ENCODE measurements around the gene IGFL2. TPM values are rescaled to one million over a fixed set of nuclear protein-coding genes. Genes with fewer than 3 reads are reported as not detected.

The IGFL2 gene
- total and polyA plus RNA-seq, 4 donors: 0.08 TPM; not detected in 3

- Histone ChIP-seq H3K27me3 (ENCODE audit: control insufficient read depth in 4 of 4, insufficient read depth in 4 of 4, low read length in 3 of 4) (no peaks in the 10 kb centered on the region), H3K36me3 (ENCODE audit: control insufficient read depth in 4 of 4, insufficient read depth in 3 of 4, low read depth in 1 of 4, low read length in 3 of 4) (no peaks in the 10 kb centered on the region), H3K9me3 (ENCODE audit: control insufficient read depth in 4 of 4, low read length in 3 of 4) (no peaks in the 10 kb centered on the region), H3K9ac (ENCODE audit: low read depth in 1 of 2, low read length in 2 of 2) (no peak overlapping the region), H3K27ac (ENCODE audit: low read depth in 1 of 2, low read length in 2 of 2) (no peak overlapping the region), H3K4me3 (ENCODE audit: low read depth in 1 of 3, low read length in 3 of 3) (no peak overlapping the region), H3K4me1 (ENCODE audit: control insufficient read depth in 4 of 4, insufficient read depth in 4 of 4, low read length in 3 of 4) (no peaks in the 10 kb centered on the region)
- TF ChIP-seq TAF1 (conservative IDR thresholded peaks at IDR 0.05) (no peak), JUND (IDR thresholded peaks at IDR 0.05) (no peak), RXRA (IDR thresholded peaks at IDR 0.05) (no peak), HNF4A (conservative IDR thresholded peaks at IDR 0.05) (no peak), FOXA2 (IDR thresholded peaks at IDR 0.05) (no peak), ZBTB33 (IDR thresholded peaks at IDR 0.05) (no peak), NR2F2 (IDR thresholded peaks at IDR 0.05) (no peak), GABPA (IDR thresholded peaks at IDR 0.05 in 1 of 2, conservative IDR thresholded peaks at IDR 0.05 in 1 of 2) (no peak), EGR1 (IDR thresholded peaks at IDR 0.05; ENCODE audit: low read depth in 2 of 2) (no peak), YY1 (IDR thresholded peaks at IDR 0.05) (no peak), HNF4G (IDR thresholded peaks at IDR 0.05) (no peak), RAD21 (IDR thresholded peaks at IDR 0.05) (no peak), REST (IDR thresholded peaks at IDR 0.05) (no peak), FOXA1 (IDR thresholded peaks at IDR 0.05) (no peak), SP1 (IDR thresholded peaks at IDR 0.05) (no peak)
- TF ChIP-seq, protein P1, sequence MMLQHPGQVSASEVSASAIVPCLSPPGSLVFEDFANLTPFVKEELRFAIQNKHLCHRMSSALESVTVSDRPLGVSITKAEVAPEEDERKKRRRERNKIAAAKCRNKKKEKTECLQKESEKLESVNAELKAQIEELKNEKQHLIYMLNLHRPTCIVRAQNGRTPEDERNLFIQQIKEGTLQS (IDR thresholded peaks at IDR 0.05): no peak
- TF ChIP-seq, protein P2, sequence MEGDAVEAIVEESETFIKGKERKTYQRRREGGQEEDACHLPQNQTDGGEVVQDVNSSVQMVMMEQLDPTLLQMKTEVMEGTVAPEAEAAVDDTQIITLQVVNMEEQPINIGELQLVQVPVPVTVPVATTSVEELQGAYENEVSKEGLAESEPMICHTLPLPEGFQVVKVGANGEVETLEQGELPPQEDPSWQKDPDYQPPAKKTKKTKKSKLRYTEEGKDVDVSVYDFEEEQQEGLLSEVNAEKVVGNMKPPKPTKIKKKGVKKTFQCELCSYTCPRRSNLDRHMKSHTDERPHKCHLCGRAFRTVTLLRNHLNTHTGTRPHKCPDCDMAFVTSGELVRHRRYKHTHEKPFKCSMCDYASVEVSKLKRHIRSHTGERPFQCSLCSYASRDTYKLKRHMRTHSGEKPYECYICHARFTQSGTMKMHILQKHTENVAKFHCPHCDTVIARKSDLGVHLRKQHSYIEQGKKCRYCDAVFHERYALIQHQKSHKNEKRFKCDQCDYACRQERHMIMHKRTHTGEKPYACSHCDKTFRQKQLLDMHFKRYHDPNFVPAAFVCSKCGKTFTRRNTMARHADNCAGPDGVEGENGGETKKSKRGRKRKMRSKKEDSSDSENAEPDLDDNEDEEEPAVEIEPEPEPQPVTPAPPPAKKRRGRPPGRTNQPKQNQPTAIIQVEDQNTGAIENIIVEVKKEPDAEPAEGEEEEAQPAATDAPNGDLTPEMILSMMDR (IDR thresholded peaks at IDR 0.05; ENCODE audit: low read depth, low read length, missing input control): no peak
- TF ChIP-seq, protein P3, sequence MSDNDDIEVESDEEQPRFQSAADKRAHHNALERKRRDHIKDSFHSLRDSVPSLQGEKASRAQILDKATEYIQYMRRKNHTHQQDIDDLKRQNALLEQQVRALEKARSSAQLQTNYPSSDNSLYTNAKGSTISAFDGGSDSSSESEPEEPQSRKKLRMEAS (IDR thresholded peaks at IDR 0.05): no peak
- no peak for DNase-seq (ENCODE audit: low spot score)
- 85% methylated on average over 7 of the region's 7 CpGs for WGBS
Observed at GRCh38 chr19:46176116-46176860, 28.2 kb downstream of the IGFL2 start.
